GM08714 (cell line): ENCODE data around the gene CPO.

Experiments used
- H3K4me3 ChIP-seq: fragments of 200-500 bp; sonication (Bioruptor generic); 2 replicates; pipeline ENCODE4 v1.5.1; 2014; ENCODE audit warnings: mild to moderate bottlenecking, low read length, inconsistent platforms
- ZNF274 ChIP-seq: IDR thresholded peaks from 2 replicates; pipeline ENCODE4 v1.6.1; 2012; ENCODE audit warnings: mild to moderate bottlenecking, low read depth, low read length

Gene CPO

DNA sequence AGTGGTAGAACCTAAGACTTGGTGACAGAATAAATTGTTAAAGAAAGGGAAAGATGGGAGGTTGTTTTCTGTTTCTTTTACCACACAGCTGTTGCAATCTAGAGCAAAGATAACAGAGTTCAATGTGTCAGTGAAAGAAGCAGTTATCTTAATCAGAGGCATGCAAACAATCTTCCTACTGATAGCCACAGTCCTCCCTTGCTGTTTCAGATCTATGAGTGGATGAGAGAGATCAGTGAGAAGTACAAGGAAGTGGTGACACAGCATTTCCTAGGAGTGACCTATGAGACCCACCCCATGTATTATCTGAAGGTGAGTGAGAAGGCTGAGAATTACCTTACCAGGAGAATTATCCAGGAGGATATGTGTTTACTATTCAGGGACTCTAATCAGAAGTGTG, 15.9 kb downstream of the CPO start:
- TF ChIP-seq ZNF274: no peak
- H3K4me3 ChIP-seq: no peak overlapping the region

DNA sequence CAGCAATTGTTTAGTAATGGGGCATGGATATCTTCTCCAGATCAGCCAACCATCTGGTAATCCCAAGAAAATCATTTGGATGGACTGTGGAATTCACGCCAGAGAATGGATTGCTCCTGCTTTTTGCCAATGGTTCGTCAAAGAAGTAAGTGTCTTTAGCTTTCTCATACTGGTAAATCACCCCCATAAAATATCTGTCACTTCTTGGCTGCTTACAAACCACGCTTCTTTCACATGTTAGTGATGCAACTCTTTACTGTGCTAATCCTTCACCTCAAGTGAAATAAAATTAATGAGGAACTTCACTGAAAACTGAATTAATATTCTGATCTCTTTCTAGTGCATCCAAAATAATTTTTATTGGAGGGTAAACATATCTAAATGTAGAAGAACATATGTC, 18.9 kb downstream of the CPO start:
- TF ChIP-seq ZNF274: no peak

DNA sequence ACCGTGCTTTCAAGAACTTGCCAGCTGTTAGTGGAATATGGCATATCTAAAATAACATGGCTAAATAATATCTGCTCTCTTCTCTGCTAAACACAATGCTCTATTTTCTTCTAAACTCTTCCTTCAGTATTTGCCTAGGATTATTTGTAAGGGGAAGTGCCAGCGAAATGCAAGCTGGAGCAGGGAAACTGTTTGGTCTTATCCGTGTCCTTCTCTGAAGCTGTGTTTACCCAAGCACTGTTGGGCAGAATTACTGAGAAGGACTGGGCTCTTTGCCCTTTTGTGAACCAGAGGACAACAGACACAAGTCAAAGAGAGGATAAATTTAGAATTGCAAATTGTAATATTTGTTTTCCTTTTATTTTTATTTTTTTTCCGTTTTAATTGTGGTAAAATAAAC, 23.6 kb downstream of the CPO start:
- TF ChIP-seq ZNF274: no peak
- H3K4me3 ChIP-seq: no peak overlapping the region

More for the DNA sequence above, 18.9 kb downstream of the CPO start:
- H3K4me3 ChIP-seq: no peak overlapping the region

DNA sequence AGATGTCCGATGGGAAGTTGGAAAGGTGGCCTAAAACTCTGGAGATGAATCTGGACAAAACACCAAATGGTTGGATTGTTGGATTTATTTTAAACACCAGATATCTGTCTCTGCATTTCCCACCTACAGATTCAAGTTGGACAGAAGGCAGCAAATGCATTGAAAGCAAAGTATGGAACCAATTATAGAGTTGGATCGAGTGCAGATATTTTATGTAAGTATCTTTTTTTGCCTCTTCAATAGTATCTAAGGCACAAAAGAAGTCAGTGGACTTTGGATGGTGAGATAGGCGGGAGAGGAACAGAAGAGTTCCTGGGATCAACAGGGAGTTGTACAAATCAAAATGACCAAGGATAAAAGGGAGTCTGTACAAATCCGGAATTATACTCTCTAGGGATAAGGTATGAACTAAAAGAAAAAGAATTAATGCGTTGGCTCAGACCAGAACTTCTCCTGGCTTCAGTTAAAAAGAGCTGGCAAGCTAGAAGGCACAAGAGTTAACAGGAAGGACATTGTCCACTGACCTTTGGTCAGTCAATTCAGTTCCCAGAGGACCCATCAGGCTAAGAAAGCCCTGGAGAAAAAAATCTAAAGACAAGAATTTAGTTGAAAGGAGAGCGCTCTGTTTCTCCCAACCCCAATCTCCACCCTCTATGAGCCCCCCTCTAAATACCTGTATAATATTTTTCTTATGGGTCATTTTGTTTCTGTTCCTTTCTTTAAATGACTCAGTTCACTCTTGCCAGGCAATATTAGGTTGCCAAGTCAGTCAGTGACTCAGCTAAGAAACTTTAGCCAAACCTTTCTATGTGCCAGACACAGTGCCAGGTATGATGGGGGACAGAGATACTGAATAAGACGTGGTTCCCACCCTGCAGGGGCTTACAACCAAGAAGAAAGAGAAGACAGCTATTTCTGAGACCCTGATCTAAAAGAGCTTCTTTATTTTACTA, 29.1 kb downstream of the CPO start:
- no peak for TF ChIP-seq ZNF274
- H3K4me3 ChIP-seq: no peak overlapping the region

DNA sequence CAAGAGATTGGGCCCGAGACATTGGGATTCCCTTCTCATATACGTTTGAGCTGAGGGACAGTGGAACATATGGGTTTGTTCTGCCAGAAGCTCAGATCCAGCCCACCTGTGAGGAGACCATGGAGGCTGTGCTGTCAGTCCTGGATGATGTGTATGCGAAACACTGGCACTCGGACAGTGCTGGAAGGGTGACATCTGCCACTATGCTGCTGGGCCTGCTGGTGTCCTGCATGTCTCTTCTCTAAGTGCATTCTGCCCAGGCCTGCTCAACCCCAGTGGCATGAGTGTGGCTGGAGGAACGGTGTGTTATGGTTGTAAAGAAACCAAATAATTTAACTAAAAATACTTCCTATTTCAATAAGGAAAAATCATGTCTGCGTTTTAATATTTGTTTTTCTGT, 29.9 kb downstream of the CPO start:
- no peak for TF ChIP-seq ZNF274
- H3K4me3 ChIP-seq: no peak overlapping the region

DNA sequence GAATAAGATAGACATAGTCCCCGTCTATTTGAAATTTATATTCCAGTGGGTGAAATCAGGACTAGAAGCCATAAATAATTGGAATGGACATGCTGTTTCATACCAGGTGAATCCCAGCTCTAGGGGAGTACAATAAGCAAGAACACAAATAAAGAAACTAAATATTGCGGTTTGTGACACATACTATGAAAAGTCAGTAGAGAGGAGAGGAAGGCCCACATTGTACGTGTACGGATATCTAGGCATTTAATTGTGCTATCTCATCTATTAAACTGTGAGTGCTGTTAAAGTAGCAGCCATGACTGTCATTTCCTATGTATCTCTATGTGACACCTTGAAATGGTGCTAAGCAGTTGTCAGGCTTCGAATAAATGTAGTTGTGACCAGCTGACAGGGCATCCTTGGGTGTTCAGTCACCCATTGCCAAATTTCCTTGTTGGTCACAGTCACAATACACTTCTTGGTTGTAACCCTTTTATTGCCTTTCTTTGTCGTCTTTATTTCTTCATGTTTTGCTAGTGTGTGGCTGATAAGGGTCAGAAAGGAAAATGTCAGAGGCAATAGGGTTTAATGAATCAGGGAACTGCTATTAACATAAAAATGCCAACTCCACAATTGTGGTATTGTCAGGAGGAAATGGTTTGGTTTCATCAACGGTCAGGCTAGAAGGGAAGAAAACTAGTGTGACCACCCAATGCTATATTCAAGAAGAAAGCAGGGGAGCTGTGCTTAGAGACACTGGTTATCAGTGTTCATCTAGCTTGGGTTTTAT, 31.5 kb downstream of the CPO start:
- TF ChIP-seq ZNF274: no peak
- no peak overlapping the region for H3K4me3 ChIP-seq

DNA sequence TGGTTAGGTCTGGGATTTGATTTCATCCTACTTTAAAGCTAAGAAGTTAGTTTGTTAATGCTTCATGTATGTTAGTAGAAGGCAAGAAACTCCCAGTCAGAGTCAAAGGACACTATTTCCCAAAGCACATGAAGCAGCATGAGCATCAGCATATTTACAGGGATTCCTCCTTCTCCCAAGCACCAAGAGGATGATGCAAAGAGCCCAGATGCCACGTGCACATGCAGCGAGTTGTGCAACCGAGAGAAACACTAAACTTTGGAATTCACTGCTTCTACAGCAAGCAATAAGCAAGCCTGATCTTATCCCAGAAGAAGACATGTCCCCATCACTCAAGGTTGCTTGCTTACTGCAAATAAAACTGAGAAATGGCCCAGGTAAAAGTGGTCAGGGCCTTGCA, 32.5 kb downstream of the CPO start:
- H3K4me3 ChIP-seq: no peak overlapping the region
- no peak for TF ChIP-seq ZNF274

DNA sequence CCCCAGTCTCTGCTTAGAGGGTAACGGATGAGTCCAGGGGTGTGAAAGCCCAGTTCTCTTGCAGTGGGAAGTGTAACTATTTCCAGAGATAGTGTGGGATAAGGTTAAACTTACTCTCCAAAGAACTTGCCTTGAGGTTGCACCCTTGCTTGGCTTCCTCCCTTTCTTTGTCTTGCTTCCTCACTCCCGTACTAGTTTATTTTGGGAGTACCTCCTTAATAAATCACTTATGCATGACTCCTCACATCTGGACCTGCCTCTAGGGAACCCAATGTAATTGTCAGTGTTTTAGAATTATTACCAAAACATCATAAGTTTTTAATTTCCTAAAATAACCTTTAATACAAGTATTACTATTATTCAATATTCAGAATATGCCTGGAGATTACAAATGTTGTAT, 35.2 kb downstream of the CPO start:
- TF ChIP-seq ZNF274: no peak

DNA sequence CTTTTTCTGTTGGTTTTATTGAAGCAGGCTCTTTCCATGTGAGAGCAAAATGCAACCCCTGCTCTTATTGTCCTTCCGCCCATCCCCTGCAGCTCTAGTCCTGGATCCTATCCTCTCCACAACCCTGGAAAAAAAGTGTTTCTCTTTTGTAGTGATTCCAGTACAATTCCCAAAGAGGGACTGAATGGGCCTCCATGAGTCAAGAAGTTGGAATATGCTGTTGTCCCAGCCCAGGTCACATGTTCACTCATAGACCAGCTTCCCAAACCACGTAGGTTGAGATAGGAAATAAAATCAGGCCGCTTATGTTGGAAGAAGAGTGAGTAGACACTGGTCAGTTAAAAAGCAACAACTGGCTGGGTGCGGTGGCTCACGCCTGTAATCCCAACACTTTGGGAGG, 39.4 kb downstream of the CPO start:
- no peak for TF ChIP-seq ZNF274
- no peak overlapping the region for H3K4me3 ChIP-seq

More for the DNA sequence above, 35.2 kb downstream of the CPO start:
- no peak overlapping the region for H3K4me3 ChIP-seq

DNA sequence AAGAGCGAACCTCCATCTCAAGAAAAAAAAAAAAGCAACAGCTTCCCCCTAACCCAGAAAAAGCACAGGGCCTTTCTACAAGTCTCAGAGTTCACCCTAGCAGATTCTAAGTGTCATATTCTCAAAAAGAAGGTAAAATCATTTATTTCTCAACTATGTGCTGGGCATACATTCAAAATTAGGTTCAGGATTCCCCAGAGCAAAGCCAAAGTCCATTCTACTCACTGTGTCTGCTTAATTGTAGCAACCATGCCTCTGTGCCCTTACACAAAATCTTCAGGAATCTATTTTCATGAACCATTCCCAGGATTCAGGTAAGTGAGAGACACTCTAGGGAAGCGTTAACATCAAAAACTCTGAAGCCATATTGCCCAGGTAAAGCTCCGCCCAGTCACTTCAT, 40.0 kb downstream of the CPO start:
- H3K4me3 ChIP-seq: no peak overlapping the region
- no peak for TF ChIP-seq ZNF274

DNA sequence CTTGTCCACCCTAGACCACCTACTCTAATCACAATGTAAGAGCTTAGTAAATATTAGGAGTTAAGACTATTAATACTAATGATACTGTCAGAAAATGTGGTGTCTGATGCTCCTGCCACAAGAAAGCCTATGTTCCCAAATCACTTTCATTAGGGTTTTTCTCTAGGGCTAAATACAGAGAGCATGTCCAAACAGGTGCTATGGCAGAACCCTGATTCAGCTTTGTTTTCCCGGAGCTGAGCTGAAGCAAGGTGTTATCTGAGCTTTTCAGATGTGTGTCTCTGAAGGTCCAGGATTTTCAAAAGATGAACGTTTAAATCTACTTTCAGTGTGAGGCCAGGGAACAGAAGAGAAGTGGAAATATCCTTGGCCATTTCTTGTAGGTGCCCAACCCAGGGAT, 40.6 kb downstream of the CPO start:
- no peak overlapping the region for H3K4me3 ChIP-seq
- TF ChIP-seq ZNF274: no peak

DNA sequence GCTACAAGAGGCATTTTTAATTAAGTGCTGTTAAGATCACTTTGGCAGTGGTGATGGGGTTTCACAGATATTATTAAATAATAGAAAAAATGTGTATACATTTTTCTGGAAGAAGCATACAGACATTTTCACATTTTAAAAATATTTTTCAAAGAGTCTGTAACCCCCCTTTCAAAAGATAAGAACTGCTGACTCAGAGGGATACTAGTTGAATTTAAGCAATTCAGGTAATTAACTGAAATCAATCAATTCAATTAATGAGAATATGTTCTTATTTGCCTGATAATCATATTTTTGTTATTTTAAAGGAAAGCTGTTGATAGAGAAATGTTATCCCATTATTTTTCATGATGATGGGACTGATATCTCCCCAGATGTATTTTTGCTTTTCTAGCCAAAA, 41.1 kb downstream of the CPO start:
- no peak for TF ChIP-seq ZNF274
- H3K4me3 ChIP-seq: no peak overlapping the region

DNA sequence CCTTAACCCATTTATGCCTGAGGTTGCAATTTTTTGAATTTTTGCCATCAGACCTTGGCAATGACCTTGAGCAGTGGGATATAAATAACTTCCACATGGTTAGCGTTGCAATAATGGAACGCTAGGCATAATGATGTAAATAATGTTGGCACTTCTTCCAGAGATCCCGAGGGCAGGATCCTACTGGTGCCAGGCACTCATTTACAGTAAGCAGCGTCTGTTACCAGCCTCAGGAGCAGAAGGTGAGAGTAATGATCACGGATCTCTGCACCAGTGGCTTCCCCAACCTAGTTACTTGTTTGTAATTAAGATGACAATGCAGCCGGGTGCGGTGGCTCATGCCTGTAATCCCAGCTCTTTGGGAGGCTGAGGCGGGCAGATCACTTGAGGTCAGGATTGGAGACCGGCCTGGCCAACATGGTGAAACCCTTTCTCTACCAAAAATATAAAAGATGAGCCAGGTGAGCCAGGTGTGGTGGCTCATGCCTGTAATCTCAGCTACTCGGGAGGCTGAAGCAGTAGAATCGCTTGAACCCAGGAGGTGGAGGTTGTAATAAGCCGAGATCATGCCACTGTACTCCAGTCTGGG, 41.9 kb downstream of the CPO start:
- no peak for TF ChIP-seq ZNF274
- no peak overlapping the region for H3K4me3 ChIP-seq

DNA sequence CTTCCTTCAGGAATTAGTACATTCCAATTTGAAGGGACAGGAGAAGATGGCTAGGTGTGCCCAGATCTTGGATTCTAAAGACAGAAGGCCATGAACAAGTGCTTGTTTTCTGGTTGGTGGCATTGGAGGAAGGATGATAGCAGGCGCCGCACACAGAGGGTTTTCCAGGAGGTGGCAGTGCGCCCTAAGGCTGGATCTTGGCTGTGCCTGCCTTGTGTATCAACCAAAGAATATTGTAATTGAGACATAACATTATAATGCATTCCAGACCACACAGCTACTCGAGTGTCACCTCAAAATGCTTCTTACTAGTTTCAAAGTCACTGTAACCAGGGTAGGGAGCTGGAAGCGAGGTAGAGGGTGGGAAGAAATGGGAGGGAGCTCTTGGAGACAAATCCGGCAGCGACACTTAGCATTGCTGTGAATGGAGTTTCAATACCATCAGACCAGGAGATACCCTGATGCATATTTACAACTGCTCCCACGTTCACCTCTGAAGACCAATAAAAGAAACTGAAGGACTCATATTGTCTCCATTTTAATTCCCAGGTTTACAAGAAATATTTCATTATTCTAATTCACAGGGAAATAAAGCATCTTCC, 42.5 kb downstream of the CPO start:
- no peak overlapping the region for H3K4me3 ChIP-seq
- no peak for TF ChIP-seq ZNF274
